Measurements from ENCODE around the gene PIK3CA.

Gene PIK3CA

GRCh38 chr3:179168918-179169317, 20.8 kb downstream of the PIK3CA start:
- no peak for TF ChIP-seq CTCF (IDR thresholded peaks at IDR 0.05; ENCODE audit: low read depth, low read length, missing control alignments)
- DNase-seq (ENCODE audit: extremely low read depth, low read depth) = no peak
- no peak overlapping the region for H3K4me3 ChIP-seq (replicated peaks; ENCODE audit: low read depth, low read length)

- DNase-seq (ENCODE audit: extremely low read depth, low read depth) = no peak
- H3K4me3 ChIP-seq (replicated peaks; ENCODE audit: low read depth, low read length) = no peak overlapping the region
- TF ChIP-seq CTCF (IDR thresholded peaks at IDR 0.05; ENCODE audit: low read depth, low read length, missing control alignments) = no peak
Observed at GRCh38 chr3:179172546-179172945, 24.4 kb downstream of the PIK3CA start.

- no peak for DNase-seq (ENCODE audit: extremely low read depth, low read depth)
- no peak overlapping the region for H3K4me3 ChIP-seq (replicated peaks; ENCODE audit: low read depth, low read length)
- TF ChIP-seq CTCF (IDR thresholded peaks at IDR 0.05; ENCODE audit: low read depth, low read length, missing control alignments) = no peak
Observed at GRCh38 chr3:179174316-179174715, 26.2 kb downstream of the PIK3CA start.

GRCh38 chr3:179174898-179175297, 26.7 kb downstream of the PIK3CA start:
- TF ChIP-seq CTCF (IDR thresholded peaks at IDR 0.05; ENCODE audit: low read depth, low read length, missing control alignments) = no peak
- no peak for DNase-seq (ENCODE audit: extremely low read depth, low read depth)
- H3K4me3 ChIP-seq (replicated peaks; ENCODE audit: low read depth, low read length) = no peak overlapping the region

GRCh38 chr3:179175358-179175757, 27.2 kb downstream of the PIK3CA start:
- DNase-seq (ENCODE audit: extremely low read depth, low read depth) = no peak

GRCh38 chr3:179177611-179178010, 29.5 kb downstream of the PIK3CA start:
- TF ChIP-seq CTCF (IDR thresholded peaks at IDR 0.05; ENCODE audit: low read depth, low read length, missing control alignments) = no peak
- no peak for DNase-seq (ENCODE audit: extremely low read depth, low read depth)
- no peak overlapping the region for H3K4me3 ChIP-seq (replicated peaks; ENCODE audit: low read depth, low read length)

More at GRCh38 chr3:179175358-179175757, 27.2 kb downstream of the PIK3CA start:
- TF ChIP-seq CTCF (IDR thresholded peaks at IDR 0.05; ENCODE audit: low read depth, low read length, missing control alignments) = no peak
- H3K4me3 ChIP-seq (replicated peaks; ENCODE audit: low read depth, low read length) = no peak overlapping the region

- no peak overlapping the region for H3K4me3 ChIP-seq (replicated peaks; ENCODE audit: low read depth, low read length)
- no peak for TF ChIP-seq CTCF (IDR thresholded peaks at IDR 0.05; ENCODE audit: low read depth, low read length, missing control alignments)
- no peak for DNase-seq (ENCODE audit: extremely low read depth, low read depth)
Observed at GRCh38 chr3:179179256-179179655, 31.1 kb downstream of the PIK3CA start.

Measured in HFF-Myc (cell line).